Measurements from ENCODE around the gene FAR2.

FAR2 gene

GRCh38 chr12:29380536-29381523 is 231.8 kb downstream of the FAR2 start, which contains the start of gene ERGIC2:
ERGIC2 (minus strand) TSS chr12:29381172; CDS start chr12:29371633, 9,539 bp downstream.
- TF ChIP-seq GATA2 (IDR thresholded peaks at IDR 0.05; ENCODE audit: low read depth, low read length) (no peak), GATA3 (IDR thresholded peaks at IDR 0.05; ENCODE audit: low read depth, low read length) (no peak)

GRCh38 chr12:29382251-29382650 is 233.2 kb downstream of the FAR2 start:
- TF ChIP-seq GATA3 (IDR thresholded peaks at IDR 0.05; ENCODE audit: low read depth, low read length): no peak
- no peak for TF ChIP-seq GATA2 (IDR thresholded peaks at IDR 0.05; ENCODE audit: low read depth, low read length)
